ENCODE data around the gene DDX39A. TPM values are rescaled to one million over a fixed set of nuclear protein-coding genes. Genes with fewer than 3 reads are reported as not detected.

DDX39A gene
- polyA plus RNA-seq, 2 of the 4 experiments (the other 2 are of a cell fraction) = 59.0 to 118 TPM

- H3K4me1 ChIP-seq = peaks cover 7% of the 10 kb centered on the region
- no peak for FAIRE-seq
- WGBS (ENCODE audit: missing lambda C conversion rate) = 94% methylated on average over 13 of the region's 19 CpGs
- ChIA-PET POLR2A (interaction anchor here (0.6 kb wide), 1 partner anchor 53 kb away, joined by 3 read pairs; no protein-coding TSS in a partner anchor), CTCF (interaction anchor here (0.6 to 1.8 kb wide), 4 partner anchors 46 to 78 kb away, joined by 3 to 5 read pairs (median 4); no protein-coding TSS in a partner anchor)
- ATAC-seq = no peak
- H3K9me3 ChIP-seq = no peaks in the 10 kb centered on the region
- H3K4me2 ChIP-seq = no peak overlapping the region
- no peak for DNase-seq (ENCODE audit: low read depth in 1 of 2, low spot score in 1 of 2)
- TF ChIP-seq MAZ (IDR thresholded peaks at IDR 0.05; ENCODE audit: borderline replicate concordance, low read depth, low read length) = no peak
- no peak overlapping the region for H3K4me3 ChIP-seq
- no peak overlapping the region for H3K27ac ChIP-seq
These were observed 7.8 kb downstream of the DDX39A start for GRCh38 chr19:14411161-14411937.

GRCh38 chr19:14410091-14411051 lies 8.8 kb downstream of the DDX39A start:
- H3K9me3 ChIP-seq = no peaks in the 10 kb centered on the region
- WGBS (ENCODE audit: missing lambda C conversion rate) = 92% methylated on average over 10 of the region's 44 CpGs
- H3K4me1 ChIP-seq = 0 out of 3 replicates have a peak, but pooled peaks cover 3% of the 10 kb centered on the region
- FAIRE-seq (no peak), ATAC-seq (no peak), DNase-seq (ENCODE audit: low read depth in 1 of 2, low spot score in 1 of 2) (no peak)
- no peak overlapping the region for H3K27ac ChIP-seq
- TF ChIP-seq E2F6 (IDR thresholded peaks at IDR 0.05; ENCODE audit: borderline replicate concordance, low read depth) = no peak
- TF ChIP-seq TP53 (CRISPR knock-in tag; IDR thresholded peaks at IDR 0.05) = no peak
- TF ChIP-seq JUNB (IDR thresholded peaks at IDR 0.05) = no peak
- ChIA-PET POLR2A (interaction anchor here (0.6 kb wide), 1 partner anchor 52 kb away, joined by 3 read pairs; no protein-coding TSS in a partner anchor), CTCF (interaction anchor here (1.0 to 1.8 kb wide), 3 partner anchors 48 to 273 kb away, joined by 3 to 5 read pairs (median 4); no protein-coding TSS in a partner anchor)
- H3K4me3 ChIP-seq = no peak overlapping the region
- H3K4me2 ChIP-seq = no peak overlapping the region

DNA sequence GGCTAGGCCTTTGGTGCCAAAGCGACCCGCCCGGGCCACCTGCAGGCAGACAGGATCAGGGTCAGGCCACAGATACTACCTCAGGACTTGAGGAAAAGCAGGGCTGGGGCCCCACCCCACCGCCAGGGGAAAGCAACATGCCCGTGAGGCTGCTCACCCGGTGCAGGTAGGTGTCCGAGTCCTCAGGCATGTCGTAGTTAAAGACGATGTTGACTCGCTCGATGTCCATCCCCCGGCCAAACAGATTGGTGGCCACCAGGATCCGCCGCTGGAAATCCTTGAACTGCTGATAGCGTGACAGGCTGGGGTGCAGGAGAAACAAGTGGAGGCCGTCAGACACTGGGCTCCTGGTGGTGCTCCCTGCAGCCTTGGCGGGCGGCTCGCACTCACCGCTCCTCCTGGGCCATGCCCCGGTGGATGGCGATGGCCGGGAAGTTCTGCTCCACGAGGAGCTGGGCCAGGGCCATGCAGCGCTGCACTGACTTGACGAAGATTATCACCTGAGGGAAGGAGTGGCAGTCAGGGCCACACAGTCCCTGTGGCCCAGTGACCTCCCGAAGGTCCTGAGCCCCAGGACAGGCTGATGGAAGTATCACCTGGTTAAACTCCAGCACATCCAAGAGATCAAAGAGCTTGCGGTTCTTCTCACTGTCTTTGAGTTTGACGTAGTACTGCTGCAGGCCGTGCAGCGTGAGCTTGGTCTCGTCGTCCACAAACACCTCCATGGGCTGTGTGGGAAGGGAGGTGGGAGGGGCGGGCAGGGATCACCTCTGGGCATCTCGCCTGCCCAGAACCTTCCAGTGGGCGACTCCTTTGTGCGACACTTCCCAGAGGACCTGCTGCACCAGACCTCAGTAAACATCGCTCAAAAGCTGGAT lies 9.8 kb downstream of the DDX39A start:
- ChIA-PET CTCF (interaction anchor here (1.0 to 1.8 kb wide), 2 partner anchors 61 to 272 kb away, joined by 3 to 5 read pairs; no protein-coding TSS in a partner anchor), POLR2A (no interaction called here)
- ATAC-seq (no peak), DNase-seq (ENCODE audit: low read depth in 1 of 2, low spot score in 1 of 2) (no peak), FAIRE-seq (no peak)
- H3K4me3 ChIP-seq = no peak overlapping the region
- 0 out of 3 replicates have a peak, but pooled peaks cover 3% of the 10 kb centered on the region for H3K4me1 ChIP-seq
- H3K9me3 ChIP-seq = no peaks in the 10 kb centered on the region
- no peak overlapping the region for H3K4me2 ChIP-seq
- WGBS (ENCODE audit: missing lambda C conversion rate) = 87% methylated on average over 25 of the region's 38 CpGs
- H3K27ac ChIP-seq = no peak overlapping the region
- TF ChIP-seq, protein P1, sequence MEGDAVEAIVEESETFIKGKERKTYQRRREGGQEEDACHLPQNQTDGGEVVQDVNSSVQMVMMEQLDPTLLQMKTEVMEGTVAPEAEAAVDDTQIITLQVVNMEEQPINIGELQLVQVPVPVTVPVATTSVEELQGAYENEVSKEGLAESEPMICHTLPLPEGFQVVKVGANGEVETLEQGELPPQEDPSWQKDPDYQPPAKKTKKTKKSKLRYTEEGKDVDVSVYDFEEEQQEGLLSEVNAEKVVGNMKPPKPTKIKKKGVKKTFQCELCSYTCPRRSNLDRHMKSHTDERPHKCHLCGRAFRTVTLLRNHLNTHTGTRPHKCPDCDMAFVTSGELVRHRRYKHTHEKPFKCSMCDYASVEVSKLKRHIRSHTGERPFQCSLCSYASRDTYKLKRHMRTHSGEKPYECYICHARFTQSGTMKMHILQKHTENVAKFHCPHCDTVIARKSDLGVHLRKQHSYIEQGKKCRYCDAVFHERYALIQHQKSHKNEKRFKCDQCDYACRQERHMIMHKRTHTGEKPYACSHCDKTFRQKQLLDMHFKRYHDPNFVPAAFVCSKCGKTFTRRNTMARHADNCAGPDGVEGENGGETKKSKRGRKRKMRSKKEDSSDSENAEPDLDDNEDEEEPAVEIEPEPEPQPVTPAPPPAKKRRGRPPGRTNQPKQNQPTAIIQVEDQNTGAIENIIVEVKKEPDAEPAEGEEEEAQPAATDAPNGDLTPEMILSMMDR (IDR thresholded peaks at IDR 0.05) = no peak
- TF ChIP-seq ZNF302 (CRISPR knock-in tag; IDR thresholded peaks at IDR 0.05) (no peak), PHF8 (IDR thresholded peaks at IDR 0.05; ENCODE audit: borderline replicate concordance, low read depth) (no peak), FOSL2 (IDR thresholded peaks at IDR 0.05) (no peak), FOSL2 (CRISPR knock-in tag; IDR thresholded peaks at IDR 0.05) (no peak), NFE2L2 (conservative IDR thresholded peaks at IDR 0.05; ENCODE audit: low read length) (no peak), JUN (IDR thresholded peaks at IDR 0.05) (no peak), KDM5A (IDR thresholded peaks at IDR 0.05) (no peak), SREBF2 (IDR thresholded peaks at IDR 0.05) (no peak), EP300 (IDR thresholded peaks at IDR 0.05) (no peak), MYC (IDR thresholded peaks at IDR 0.05; ENCODE audit: borderline replicate concordance, low read length) (no peak), EHMT2 (IDR thresholded peaks at IDR 0.05; ENCODE audit: low read depth) (no peak), ESRRA (IDR thresholded peaks at IDR 0.05; ENCODE audit: borderline replicate concordance, low read length) (no peak)
- TF ChIP-seq, protein P2, sequence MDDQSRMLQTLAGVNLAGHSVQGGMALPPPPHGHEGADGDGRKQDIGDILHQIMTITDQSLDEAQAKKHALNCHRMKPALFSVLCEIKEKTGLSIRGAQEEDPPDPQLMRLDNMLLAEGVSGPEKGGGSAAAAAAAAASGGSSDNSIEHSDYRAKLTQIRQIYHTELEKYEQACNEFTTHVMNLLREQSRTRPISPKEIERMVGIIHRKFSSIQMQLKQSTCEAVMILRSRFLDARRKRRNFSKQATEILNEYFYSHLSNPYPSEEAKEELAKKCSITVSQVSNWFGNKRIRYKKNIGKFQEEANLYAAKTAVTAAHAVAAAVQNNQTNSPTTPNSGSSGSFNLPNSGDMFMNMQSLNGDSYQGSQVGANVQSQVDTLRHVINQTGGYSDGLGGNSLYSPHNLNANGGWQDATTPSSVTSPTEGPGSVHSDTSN (IDR thresholded peaks at IDR 0.05) = no peak
- TF ChIP-seq, protein P3, sequence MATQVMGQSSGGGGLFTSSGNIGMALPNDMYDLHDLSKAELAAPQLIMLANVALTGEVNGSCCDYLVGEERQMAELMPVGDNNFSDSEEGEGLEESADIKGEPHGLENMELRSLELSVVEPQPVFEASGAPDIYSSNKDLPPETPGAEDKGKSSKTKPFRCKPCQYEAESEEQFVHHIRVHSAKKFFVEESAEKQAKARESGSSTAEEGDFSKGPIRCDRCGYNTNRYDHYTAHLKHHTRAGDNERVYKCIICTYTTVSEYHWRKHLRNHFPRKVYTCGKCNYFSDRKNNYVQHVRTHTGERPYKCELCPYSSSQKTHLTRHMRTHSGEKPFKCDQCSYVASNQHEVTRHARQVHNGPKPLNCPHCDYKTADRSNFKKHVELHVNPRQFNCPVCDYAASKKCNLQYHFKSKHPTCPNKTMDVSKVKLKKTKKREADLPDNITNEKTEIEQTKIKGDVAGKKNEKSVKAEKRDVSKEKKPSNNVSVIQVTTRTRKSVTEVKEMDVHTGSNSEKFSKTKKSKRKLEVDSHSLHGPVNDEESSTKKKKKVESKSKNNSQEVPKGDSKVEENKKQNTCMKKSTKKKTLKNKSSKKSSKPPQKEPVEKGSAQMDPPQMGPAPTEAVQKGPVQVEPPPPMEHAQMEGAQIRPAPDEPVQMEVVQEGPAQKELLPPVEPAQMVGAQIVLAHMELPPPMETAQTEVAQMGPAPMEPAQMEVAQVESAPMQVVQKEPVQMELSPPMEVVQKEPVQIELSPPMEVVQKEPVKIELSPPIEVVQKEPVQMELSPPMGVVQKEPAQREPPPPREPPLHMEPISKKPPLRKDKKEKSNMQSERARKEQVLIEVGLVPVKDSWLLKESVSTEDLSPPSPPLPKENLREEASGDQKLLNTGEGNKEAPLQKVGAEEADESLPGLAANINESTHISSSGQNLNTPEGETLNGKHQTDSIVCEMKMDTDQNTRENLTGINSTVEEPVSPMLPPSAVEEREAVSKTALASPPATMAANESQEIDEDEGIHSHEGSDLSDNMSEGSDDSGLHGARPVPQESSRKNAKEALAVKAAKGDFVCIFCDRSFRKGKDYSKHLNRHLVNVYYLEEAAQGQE (IDR thresholded peaks at IDR 0.05) = no peak
- TF ChIP-seq, protein P4, sequence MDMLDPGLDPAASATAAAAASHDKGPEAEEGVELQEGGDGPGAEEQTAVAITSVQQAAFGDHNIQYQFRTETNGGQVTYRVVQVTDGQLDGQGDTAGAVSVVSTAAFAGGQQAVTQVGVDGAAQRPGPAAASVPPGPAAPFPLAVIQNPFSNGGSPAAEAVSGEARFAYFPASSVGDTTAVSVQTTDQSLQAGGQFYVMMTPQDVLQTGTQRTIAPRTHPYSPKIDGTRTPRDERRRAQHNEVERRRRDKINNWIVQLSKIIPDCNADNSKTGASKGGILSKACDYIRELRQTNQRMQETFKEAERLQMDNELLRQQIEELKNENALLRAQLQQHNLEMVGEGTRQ (IDR thresholded peaks at IDR 0.05) = no peak
